HepG2 (cell line): ENCODE results near the gene COL18A1. TPM values are rescaled to one million over a fixed set of nuclear protein-coding genes. Genes with fewer than 3 reads are reported as not detected.

ENCODE experiments used
- AGO2 ChIP-seq: fragments of 200-400 bp; formaldehyde crosslinking; optimal IDR thresholded peaks from 2 replicates; pipeline ENCODE3; 2017; ENCODE audit warnings: mild to moderate bottlenecking, low read depth, low read length, moderate library complexity
- DDIT3 ChIP-seq: sonication (generic); formaldehyde crosslinking; IDR thresholded peaks from 2 replicates; pipeline ENCODE4 v1.4.0; 2020; ENCODE audit warnings: mild to moderate bottlenecking, missing genetic modification reagents
- ESRRA ChIP-seq: sonication (generic); formaldehyde crosslinking; IDR thresholded peaks from 2 replicates; pipeline ENCODE4 v1.5.1; 2020; ENCODE audit warnings: mild to moderate bottlenecking, low read depth, missing genetic modification reagents
- GATA4 ChIP-seq: sonication (generic); IDR thresholded peaks from 2 replicates; pipeline ENCODE4 v1.6.1; 2016; ENCODE audit warnings: antibody characterized with exemption, low read depth, borderline replicate concordance
- GMEB2 ChIP-seq: IDR thresholded peaks from 2 replicates; pipeline ENCODE4 v1.6.1; 2016; ENCODE audit warnings: missing biosample characterization, missing genetic modification reagents, low read depth
- HES4 ChIP-seq: sonication (generic); formaldehyde crosslinking; IDR thresholded peaks from 2 replicates; pipeline ENCODE4 v1.9.0; 2021; ENCODE audit warnings: mild to moderate bottlenecking, missing genetic modification reagents, borderline replicate concordance
- TAF15 ChIP-seq: fragments of 200-400 bp; formaldehyde crosslinking; IDR thresholded peaks from one replicate; pipeline ENCODE4 v1.6.1; 2018; ENCODE audit warnings: mild to moderate bottlenecking, low read depth, low read length; ENCODE audit not compliant: poor library complexity, severe bottlenecking
- YEATS4 ChIP-seq: sonication (generic); formaldehyde crosslinking; IDR thresholded peaks from 2 replicates; pipeline ENCODE4 v1.4.0; 2020; ENCODE audit warnings: missing genetic modification reagents, borderline replicate concordance
- ZFAT ChIP-seq: sonication (generic); formaldehyde crosslinking; conservative IDR thresholded peaks from 2 replicates; pipeline ENCODE4 v1.8.1; 2023; ENCODE audit warnings: missing genetic modification reagents, inconsistent platforms
- ZGPAT ChIP-seq: IDR thresholded peaks from 2 replicates; pipeline ENCODE4 v1.6.1; 2016; ENCODE audit warnings: mild to moderate bottlenecking
- ZNF124 ChIP-seq: sonication (generic); formaldehyde crosslinking; IDR thresholded peaks from 2 replicates; pipeline ENCODE4 v1.4.0; 2020; ENCODE audit warnings: missing genetic modification reagents
- ZNF225 ChIP-seq: sonication (generic); formaldehyde crosslinking; IDR thresholded peaks from 2 replicates; pipeline ENCODE4 v1.4.0; 2020; ENCODE audit warnings: mild to moderate bottlenecking, missing genetic modification reagents
- ZNF30 ChIP-seq: sonication (generic); formaldehyde crosslinking; IDR thresholded peaks from 2 replicates; pipeline ENCODE4 v1.5.0; 2020; ENCODE audit warnings: mild to moderate bottlenecking, missing genetic modification reagents
- ZNF367 ChIP-seq: sonication (generic); formaldehyde crosslinking; IDR thresholded peaks from 2 replicates; pipeline ENCODE4 v1.4.0; 2020; ENCODE audit warnings: missing genetic modification reagents, borderline replicate concordance
- ZNF441 ChIP-seq: sonication (generic); formaldehyde crosslinking; IDR thresholded peaks from 2 replicates; pipeline ENCODE4 v1.7.0; 2021; ENCODE audit warnings: missing genetic modification reagents, borderline replicate concordance
- ZXDC ChIP-seq: sonication (generic); formaldehyde crosslinking; IDR thresholded peaks from 2 replicates; pipeline ENCODE4 v1.5.0; 2020; ENCODE audit warnings: mild to moderate bottlenecking, missing genetic modification reagents
- ZZZ3 ChIP-seq: sonication (generic); formaldehyde crosslinking; IDR thresholded peaks from 2 replicates; pipeline ENCODE4 v1.4.0; 2020; ENCODE audit warnings: missing genetic modification reagents, mild to moderate bottlenecking, borderline replicate concordance
- polyA plus RNA-seq, 8 experiments: library from polyadenylated mRNA; depleted of rRNA in 3 of 8; stranded (reverse) in 7 of 8; unstranded in 1 of 8; fragments of >200 nt; fragmentation: Illumina TruSeq in 4 of 8; extraction: Trizol in 4 of 8; gene quantifications; 2 replicates each; pipeline versions ENCODE4 v1.2.1 to v1.2.3, GENCODE V29; 2011 to 2016; ENCODE audit warnings: low read depth in 4 of 8, missing spikeins in 1 of 8, mixed read lengths in 1 of 8; ENCODE audit not compliant: insufficient read depth in 1 of 8
- total RNA-seq, 5 experiments: library from RNA; depleted of rRNA; stranded (reverse); fragments of >200 nt; fragmentation: Illumina TruSeq; extraction: Trizol; gene quantifications; 2 replicates each; pipeline ENCODE4 v1.2.3, GENCODE V29; 2016; ENCODE audit warnings: low read depth in 1 of 5
- TF ChIP-seq, protein P1 (sequence below): sonication (generic); formaldehyde crosslinking; IDR thresholded peaks from 2 replicates; pipeline ENCODE4 v1.8.0; 2022; ENCODE audit warnings: mild to moderate bottlenecking, missing genetic modification reagents, moderate library complexity

Gene COL18A1
- total and polyA plus RNA-seq, 2 of the 13 experiments (the other 11 are each of a cell fraction or from before 2014, with no cell fraction given), result 79.0 to 102 TPM

- TF ChIP-seq GMEB2 (CRISPR knock-in tag) (no peak), HES4 (no peak; the same call in 1 of the 2 replicates), ZNF367 (CRISPR knock-in tag) (no peak), ZZZ3 (CRISPR knock-in tag) (no peak; the same call in 1 of the 2 replicates), ZFAT (no peak), ZXDC (CRISPR knock-in tag) (no peak), ESRRA (CRISPR knock-in tag) (peak; percentile 77; the same call in 1 of the 2 replicates), GATA4 (peak; percentile 33; the same call in 1 of the 2 replicates), ZNF441 (CRISPR knock-in tag) (no peak), DDIT3 (CRISPR knock-in tag) (no peak), TAF15 (no peak), ZNF30 (CRISPR knock-in tag) (no peak), ZNF225 (peak; percentile 76; the same call in 1 of the 2 replicates), ZGPAT (CRISPR knock-in tag) (no peak), YEATS4 (CRISPR knock-in tag) (no peak), AGO2 (peak; percentile 88), ZNF124 (no peak)
- TF ChIP-seq, protein P1, sequence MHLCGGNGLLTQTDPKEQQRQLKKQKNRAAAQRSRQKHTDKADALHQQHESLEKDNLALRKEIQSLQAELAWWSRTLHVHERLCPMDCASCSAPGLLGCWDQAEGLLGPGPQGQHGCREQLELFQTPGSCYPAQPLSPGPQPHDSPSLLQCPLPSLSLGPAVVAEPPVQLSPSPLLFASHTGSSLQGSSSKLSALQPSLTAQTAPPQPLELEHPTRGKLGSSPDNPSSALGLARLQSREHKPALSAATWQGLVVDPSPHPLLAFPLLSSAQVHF, result 0 out of 2 replicates have a peak, but pooled peaks have one; percentile 38
Measured at GRCh38 chr21:45472445-45473365, 67.7 kb downstream of the COL18A1 start (continued).
